H1 (cell line): Measurements from ENCODE around the gene AP2A1. TPM values are rescaled to one million over a fixed set of nuclear protein-coding genes. Genes with fewer than 3 reads are reported as not detected.

Experiments used
- CTCF ChIA-PET: fragments of 300-600 bp; sonication (Branson Sonifier 250); formaldehyde crosslinking; loops from one replicate; lab custom pipeline; 2021; ENCODE audit not compliant: partially characterized antibody; lab: Charles Lee
- POLR2A ChIA-PET: fragments of 300-600 bp; sonication (Branson Sonifier 250); formaldehyde crosslinking; loops from one replicate; lab custom pipeline; 2021; ENCODE audit warnings: inconsistent platforms; ENCODE audit not compliant: partially characterized antibody; lab: Charles Lee
- DNase-seq, 2 experiments: peaks; one replicate each; pipeline versions ENCODE4 v3.0.0 to v3.0.0-alpha.2; 2010 to 2022; ENCODE audit warnings: low spot score in 2 of 2, low read depth in 1 of 2, mixed read lengths in 1 of 2
- FAIRE-seq: peaks from 2 replicates; lab custom pipeline; 2011; peaks lifted over from hg19 to GRCh38; lab: Jason Lieb, UNC
- H2AFZ ChIP-seq: 2 replicates; pipeline ENCODE4 v1.8.1; 2012; ENCODE audit warnings: low read length, inconsistent platforms
- H2AK5ac ChIP-seq: 2 replicates; pipeline ENCODE4 v1.6.1; 2013; ENCODE audit warnings: low read depth, low read length
- H2BK120ac ChIP-seq: replicated peaks from 2 replicates; pipeline ENCODE3; 2013; ENCODE audit warnings: low read depth, low read length, inconsistent platforms
- H2BK12ac ChIP-seq: 2 replicates; pipeline ENCODE4 v1.6.1; 2013; ENCODE audit warnings: low read depth, low read length
- H2BK15ac ChIP-seq: 2 replicates; pipeline ENCODE4 v1.6.1; 2013; ENCODE audit warnings: low read length
- H2BK20ac ChIP-seq: 2 replicates; pipeline ENCODE4 v1.6.1; 2013; ENCODE audit warnings: low read length
- H2BK5ac ChIP-seq: 2 replicates; pipeline ENCODE4 v1.6.1; 2013; ENCODE audit warnings: low read depth, low read length
- H3K14ac ChIP-seq: 2 replicates; pipeline ENCODE4 v1.6.1; 2013; ENCODE audit warnings: inconsistent platforms; ENCODE audit not compliant: insufficient read length
- H3K18ac ChIP-seq: 2 replicates; pipeline ENCODE4 v1.6.1; 2013; ENCODE audit warnings: low read length; ENCODE audit errors: extremely low read depth
- H3K23ac ChIP-seq: 2 replicates; pipeline ENCODE4 v1.6.1; 2013; ENCODE audit warnings: inconsistent platforms; ENCODE audit not compliant: insufficient read length
- H3K23me2 ChIP-seq: 2 replicates; pipeline ENCODE4 v1.6.1; 2013; ENCODE audit warnings: low read depth, low read length
- H3K27ac ChIP-seq: 2 replicates; pipeline ENCODE4 v1.6.1; 2011; ENCODE audit warnings: low read depth, low read length, inconsistent platforms
- H3K27me3 ChIP-seq, 4 experiments: replicated peaks in 1 of 4; 1 replicate in 1 of 4; 2 replicates in 3 of 4; pipeline versions ENCODE4 v1.6.1 to v1.8.1; 2011 to 2013; ENCODE audit warnings: low read length in 3 of 4, mild to moderate bottlenecking in 3 of 4, inconsistent platforms in 2 of 4, mixed read lengths in 2 of 4, moderate library complexity in 1 of 4; ENCODE audit not compliant: control insufficient read depth in 3 of 4, insufficient read depth in 3 of 4; ENCODE audit errors: extremely low read depth in 1 of 4
- H3K36me3 ChIP-seq, 4 experiments: 2 replicates each; pipeline versions ENCODE4 v1.6.1 to v1.8.1; 2011 to 2013; ENCODE audit warnings: mild to moderate bottlenecking in 4 of 4, low read length in 3 of 4, moderate library complexity in 2 of 4, control low read depth in 1 of 4, inconsistent platforms in 1 of 4; ENCODE audit not compliant: insufficient read depth in 4 of 4, control insufficient read depth in 2 of 4
- H3K4ac ChIP-seq: replicated peaks from 2 replicates; pipeline ENCODE3; 2013; ENCODE audit warnings: low read length, low read depth, mixed read lengths, inconsistent platforms; ENCODE audit not compliant: insufficient read length
- H3K4me1 ChIP-seq, 4 experiments: replicated peaks in 1 of 4; 1 replicate in 1 of 4; 2 replicates in 3 of 4; pipeline versions ENCODE4 v1.6.1 to v1.8.1; 2011 to 2013; ENCODE audit warnings: low read length in 3 of 4, inconsistent platforms in 2 of 4, mixed read lengths in 1 of 4; ENCODE audit not compliant: insufficient read depth in 4 of 4, control insufficient read depth in 3 of 4
- H3K4me2 ChIP-seq, 2 experiments: 2 replicates each; pipeline versions ENCODE4 v1.6.1 to v1.8.1; 2011 to 2013; ENCODE audit warnings: low read depth in 2 of 2, low read length in 2 of 2, control low read depth in 1 of 2, inconsistent platforms in 1 of 2, mild to moderate bottlenecking in 1 of 2; ENCODE audit not compliant: insufficient read depth in 1 of 2
- H3K4me3 ChIP-seq, 4 experiments: fragments of 200-600, 300-600 bp in 1 of 4; sonication (generic), shearing (Covaris generic), sonication (Bioruptor Twin) in 1 of 4; 2 replicates each; pipeline versions ENCODE4 v1.5.1 to v1.8.1; 2011 to 2016; ENCODE audit warnings: low read length in 4 of 4, low read depth in 3 of 4, control low read depth in 2 of 4, inconsistent platforms in 2 of 4, mild to moderate bottlenecking in 2 of 4, mixed read lengths in 1 of 4, moderate library complexity in 1 of 4; ENCODE audit not compliant: insufficient read depth in 2 of 4; ENCODE audit errors: extremely low read depth in 1 of 4
- H3K56ac ChIP-seq: replicated peaks from 2 replicates; pipeline ENCODE3; 2013; ENCODE audit warnings: low read depth, mild to moderate bottlenecking, mixed read lengths, low read length, inconsistent platforms; ENCODE audit not compliant: insufficient read length
- H3K79me1 ChIP-seq: 2 replicates; pipeline ENCODE4 v1.6.1; 2013; ENCODE audit warnings: low read depth, low read length, control low read depth
- H3K79me2 ChIP-seq, 2 experiments: 2 replicates each; pipeline versions ENCODE4 v1.6.1 to v1.8.1; 2012 to 2013; ENCODE audit warnings: low read length in 2 of 2, mild to moderate bottlenecking in 2 of 2, inconsistent platforms in 1 of 2; ENCODE audit not compliant: insufficient read depth in 2 of 2, control insufficient read depth in 1 of 2
- H3K9ac ChIP-seq, 4 experiments: replicated peaks in 1 of 4; 1 replicate in 1 of 4; 2 replicates in 3 of 4; pipeline versions ENCODE4 v1.6.1 to v1.8.1; 2011 to 2013; ENCODE audit warnings: low read depth in 3 of 4, low read length in 3 of 4, control low read depth in 2 of 4, mild to moderate bottlenecking in 2 of 4, moderate library complexity in 2 of 4, inconsistent platforms in 1 of 4; ENCODE audit errors: extremely low read depth in 1 of 4
- H3K9me3 ChIP-seq, 2 experiments: 2 replicates each; pipeline versions ENCODE4 v1.6.1 to v1.8.1; 2012 to 2013; ENCODE audit warnings: mild to moderate bottlenecking in 2 of 2, moderate library complexity in 2 of 2, control low read depth in 1 of 2, inconsistent platforms in 1 of 2, low read depth in 1 of 2, low read length in 1 of 2, mixed read lengths in 1 of 2; ENCODE audit not compliant: insufficient read depth in 2 of 2
- H4K20me1 ChIP-seq, 2 experiments: replicated peaks in 1 of 2; 2 replicates each; pipeline versions ENCODE3 to v1.8.1; 2011 to 2013; ENCODE audit warnings: inconsistent platforms in 2 of 2, low read length in 2 of 2, mild to moderate bottlenecking in 1 of 2; ENCODE audit not compliant: insufficient read depth in 2 of 2, control insufficient read depth in 1 of 2
- H4K5ac ChIP-seq: 2 replicates; pipeline ENCODE4 v1.6.1; 2013; ENCODE audit warnings: low read length, low read depth, mixed read lengths, inconsistent platforms; ENCODE audit not compliant: insufficient read length
- H4K8ac ChIP-seq: 2 replicates; pipeline ENCODE4 v1.8.0; 2013; ENCODE audit warnings: mild to moderate bottlenecking, moderate library complexity, low read length, inconsistent platforms; ENCODE audit not compliant: insufficient read depth; ENCODE audit errors: extremely low read depth
- H4K91ac ChIP-seq: replicated peaks from 2 replicates; pipeline ENCODE3; 2013; ENCODE audit warnings: low read length, mixed read lengths, inconsistent platforms; ENCODE audit not compliant: insufficient read length
- ASH2L ChIP-seq: fragments of 200-600, 300-600 bp; sonication (generic); IDR thresholded peaks from one replicate; pipeline ENCODE4 v1.7.1; 2017; ENCODE audit warnings: low read length
- CBX8 ChIP-seq: fragments of 300-800, 300-1000 bp; sonication (generic); IDR thresholded peaks from 2 replicates; pipeline ENCODE4 v1.7.1; 2016; ENCODE audit warnings: low read depth, low read length, borderline replicate concordance
- FOSL1 ChIP-seq: IDR thresholded peaks from 2 replicates; pipeline ENCODE4 v1.6.1; 2011; ENCODE audit warnings: mild to moderate bottlenecking, low read depth, low read length, moderate library complexity; ENCODE audit not compliant: insufficient read depth
- RAD21 ChIP-seq, 2 experiments: IDR thresholded peaks in 1 of 2; conservative IDR thresholded peaks in 1 of 2; 2 replicates each; pipeline ENCODE4 v1.6.1; 2011; ENCODE audit warnings: low read depth in 2 of 2, low read length in 2 of 2, improper control_type of control experiment in 1 of 2, inconsistent platforms in 1 of 2, mild to moderate bottlenecking in 1 of 2, moderate library complexity in 1 of 2
- RNF2 ChIP-seq: fragments of 200-900, 300-1000 bp; sonication (generic); IDR thresholded peaks from 2 replicates; pipeline ENCODE4 v1.7.1; 2016; ENCODE audit warnings: borderline replicate concordance, low read depth, mild to moderate bottlenecking, antibody characterized with exemption, low read length; ENCODE audit not compliant: poor library complexity, severe bottlenecking; ENCODE audit errors: missing control alignments
- SP4 ChIP-seq: IDR thresholded peaks from 2 replicates; pipeline ENCODE4 v1.6.1; 2012; ENCODE audit warnings: low read length, inconsistent platforms
- TAF7 ChIP-seq: optimal IDR thresholded peaks from 2 replicates; pipeline ENCODE3; 2011; ENCODE audit warnings: low read depth, mild to moderate bottlenecking, inconsistent platforms, low read length, moderate library complexity, borderline replicate concordance
- WGBS, 2 experiments: shearing (Covaris generic) in 1 of 2; methylation state at CpG; one replicate each; pipeline versions ENCODE4 v1.1.6 to v1.1.7; 2013 to 2015; ENCODE audit warnings: low lambda C conversion rate in 2 of 2, mixed read lengths in 2 of 2, inconsistent platforms in 1 of 2, low coverage in 1 of 2, missing lambda C conversion rate in 1 of 2; ENCODE audit not compliant: insufficient replicate concordance in 2 of 2, insufficient coverage in 1 of 2, insufficient read length in 1 of 2; ENCODE audit errors: extremely low coverage in 1 of 2, missing lambda C conversion rate in 1 of 2; 5-methylcytosine and 5-hydroxymethylcytosine counted together
- polyA plus RNA-seq, 7 experiments: library from polyadenylated mRNA; depleted of rRNA in 3 of 7; stranded (reverse) in 5 of 7; unstranded in 2 of 7; fragments of >200 nt in 5 of 7; fragments of 200-250 nt in 2 of 7; gene quantifications; 1 replicate in 5 of 7; 2 replicates in 1 of 7; 4 replicates in 1 of 7; pipeline versions ENCODE4 v1.2.1 to v1.2.3, GENCODE V29; 2011 to 2013; ENCODE audit warnings: missing spikeins in 2 of 7, mixed read lengths in 2 of 7
- total RNA-seq: library from RNA; stranded (reverse); fragmentation: NEBNext Ultra II Directional; extraction: Animal tissue kit (Norgen Biotek cat#: 25700); gene quantifications from 2 replicates; pipeline ENCODE4 v1.2.1, GENCODE V29; 2021
- TF ChIP-seq, protein P1 (sequence below): IDR thresholded peaks from 2 replicates; pipeline ENCODE4 v1.6.1; 2012; ENCODE audit warnings: low read length, inconsistent platforms

Gene AP2A1
- total and polyA plus RNA-seq, 2 of the 8 experiments (the other 6 are each of a cell fraction or from before 2014, with no cell fraction given), result 105 to 106 TPM

DNA sequence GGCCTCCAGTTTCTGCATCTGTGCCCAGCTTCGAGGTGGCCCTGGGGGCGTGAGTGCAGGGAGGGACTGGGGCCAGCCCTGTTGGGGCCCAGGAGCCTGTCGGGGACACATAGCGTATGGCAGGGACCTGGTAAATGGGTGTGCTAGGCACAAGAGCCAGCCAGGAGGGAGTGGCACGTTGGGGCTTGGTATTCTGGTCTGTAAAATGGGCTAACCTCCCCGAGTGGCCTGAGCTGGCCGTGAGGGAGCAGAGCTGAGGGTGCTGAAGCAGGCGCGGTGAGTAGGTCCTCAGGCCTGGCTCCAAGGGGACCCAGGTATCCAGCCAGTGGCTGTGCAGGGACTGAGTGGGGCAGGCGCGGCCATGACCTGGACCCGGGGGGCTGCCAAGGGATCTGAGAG lies 88.5 kb downstream of the AP2A1 start:
- H3K23me2 ChIP-seq, result peaks cover 7% of the 10 kb centered on the region; the same call in 1 of the 2 replicates
- H4K8ac ChIP-seq, result peak overlapping the region; percentile 36; the same call in 1 of the 2 replicates
- no peak for FAIRE-seq
- H3K9me3 ChIP-seq, result no peaks in the 10 kb centered on the region
- H3K18ac ChIP-seq, result no peak overlapping the region
- no peak overlapping the region for H2AK5ac ChIP-seq
- no peak overlapping the region for H2BK20ac ChIP-seq
- H3K4me1 ChIP-seq, result peaks cover 0 to 9% (median 6%) of the 10 kb centered on the region in 4 experiments; a peak in 6 of 7 replicates
- no peak overlapping the region for H3K4me2 ChIP-seq
- H2BK5ac ChIP-seq, result peak overlapping the region; percentile 24; the same call in 1 of the 2 replicates
- CTCF ChIA-PET, result interaction anchor here (0.9 to 3.0 kb wide), 2 partner anchors 9 to 42 kb away, joined by 3 to 13 read pairs; partner anchors contain the start of gene FUZ
- no peak overlapping the region for H3K4me3 ChIP-seq
- peaks cover 48 to 58% of the 10 kb centered on the region in 2 experiments for H4K20me1 ChIP-seq
- H3K9ac ChIP-seq, result no peak overlapping the region
- H2BK12ac ChIP-seq, result no peak overlapping the region
- no peak for DNase-seq
- H3K27me3 ChIP-seq, result no peaks in the 10 kb centered on the region; a peak in 1 of 7 replicates
- WGBS, 2 experiments, result 89% methylated on average over 6 of the region's 12 CpGs; no CpG with 5 or more reads in 1 of the 2 experiments
- POLR2A ChIA-PET, result interaction anchor here (0.7 to 12.4 kb wide), 8 partner anchors 11 to 212 kb away, joined by 3 to 247 read pairs (median 5); partner anchors contain the start of genes AKT1S1, FUZ, PNKP and TBC1D17
- H3K36me3 ChIP-seq, result peaks cover 21 to 61% (median 39%) of the 10 kb centered on the region in 4 experiments
- peaks cover 20% of the 10 kb centered on the region for H3K79me1 ChIP-seq
- no peak overlapping the region for H4K5ac ChIP-seq
- no peak overlapping the region for H2BK15ac ChIP-seq
- H2BK120ac ChIP-seq, result no peak overlapping the region
- H3K79me2 ChIP-seq, result peaks cover 15 to 28% of the 10 kb centered on the region in 2 experiments
- no peak overlapping the region for H3K23ac ChIP-seq
- H4K91ac ChIP-seq, result no peak overlapping the region
- H3K56ac ChIP-seq, result no peak overlapping the region
- no peak overlapping the region for H3K4ac ChIP-seq
- H3K27ac ChIP-seq, result no peak overlapping the region
- H3K14ac ChIP-seq, result no peak overlapping the region
- H2AFZ ChIP-seq, result no peak overlapping the region
- TF ChIP-seq, protein P1, sequence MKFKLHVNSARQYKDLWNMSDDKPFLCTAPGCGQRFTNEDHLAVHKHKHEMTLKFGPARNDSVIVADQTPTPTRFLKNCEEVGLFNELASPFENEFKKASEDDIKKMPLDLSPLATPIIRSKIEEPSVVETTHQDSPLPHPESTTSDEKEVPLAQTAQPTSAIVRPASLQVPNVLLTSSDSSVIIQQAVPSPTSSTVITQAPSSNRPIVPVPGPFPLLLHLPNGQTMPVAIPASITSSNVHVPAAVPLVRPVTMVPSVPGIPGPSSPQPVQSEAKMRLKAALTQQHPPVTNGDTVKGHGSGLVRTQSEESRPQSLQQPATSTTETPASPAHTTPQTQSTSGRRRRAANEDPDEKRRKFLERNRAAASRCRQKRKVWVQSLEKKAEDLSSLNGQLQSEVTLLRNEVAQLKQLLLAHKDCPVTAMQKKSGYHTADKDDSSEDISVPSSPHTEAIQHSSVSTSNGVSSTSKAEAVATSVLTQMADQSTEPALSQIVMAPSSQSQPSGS, result no peak
- TF ChIP-seq RNF2 (no peak), TAF7 (no peak), FOSL1 (no peak), CBX8 (no peak), SP4 (no peak), ASH2L (no peak), RAD21 (IDR thresholded peaks at IDR 0.05 in 1 of 2, conservative IDR thresholded peaks at IDR 0.05 in 1 of 2; ENCODE audit: low read depth in 2 of 2, low read length in 2 of 2) (no peak)
